ENCODE measurements around the gene ITPR1.
"Not testable (repeated sequence)": the region's sequence is repeated elsewhere in the genome, so short reads cannot be mapped to it uniquely, and the experiment has no call there.

Gene ITPR1

GRCh38 chr3:4571690-4572334 is 78.7 kb downstream of the ITPR1 start:
- no peak for DNase-seq (ENCODE audit: low spot score)

GRCh38 chr3:4573153-4573552 is 80.0 kb downstream of the ITPR1 start:
- no peak for DNase-seq (ENCODE audit: low spot score)

- no peak for DNase-seq (ENCODE audit: low spot score)
Measured at GRCh38 chr3:4574426-4574965, 81.3 kb downstream of the ITPR1 start.

GRCh38 chr3:4575381-4575780 is 82.2 kb downstream of the ITPR1 start:
- no peak for DNase-seq (ENCODE audit: low spot score)

- DNase-seq (ENCODE audit: low spot score) = no peak
Measured at GRCh38 chr3:4577721-4578120, 84.6 kb downstream of the ITPR1 start.

GRCh38 chr3:4580346-4581123 is 87.4 kb downstream of the ITPR1 start:
- DNase-seq (ENCODE audit: low spot score) = no peak

- no peak for DNase-seq (ENCODE audit: low spot score)
Measured at GRCh38 chr3:4581124-4581424, 87.9 kb downstream of the ITPR1 start.

- no peak for DNase-seq (ENCODE audit: low spot score)
Measured at GRCh38 chr3:4581498-4581897, 88.3 kb downstream of the ITPR1 start.

GRCh38 chr3:4581920-4582611 is 88.9 kb downstream of the ITPR1 start:
- DNase-seq (ENCODE audit: low spot score) = no peak

- DNase-seq (ENCODE audit: low spot score) = no peak
Measured at GRCh38 chr3:4582624-4583023, 89.5 kb downstream of the ITPR1 start.

- DNase-seq (ENCODE audit: low spot score) = no peak
Measured at GRCh38 chr3:4583416-4583815, 90.3 kb downstream of the ITPR1 start.

- peak; percentile 53 for DNase-seq (ENCODE audit: low spot score)
Measured at GRCh38 chr3:4584456-4585249, 91.5 kb downstream of the ITPR1 start.

GRCh38 chr3:4586381-4586780 is 93.2 kb downstream of the ITPR1 start:
- no peak for DNase-seq (ENCODE audit: low spot score)

- DNase-seq (ENCODE audit: low spot score) = no peak
Measured at GRCh38 chr3:4587061-4587837, 94.1 kb downstream of the ITPR1 start.

- DNase-seq (ENCODE audit: low spot score) = peak; percentile 74
Measured at GRCh38 chr3:4587838-4588105, 94.6 kb downstream of the ITPR1 start.

- DNase-seq (ENCODE audit: low spot score) = no peak
Measured at GRCh38 chr3:4588466-4588865, 95.3 kb downstream of the ITPR1 start.

- DNase-seq (ENCODE audit: low spot score) = no peak
Measured at GRCh38 chr3:4589475-4590097, 96.4 kb downstream of the ITPR1 start.

- DNase-seq (ENCODE audit: low spot score) = not testable (repeated sequence)
Measured at GRCh38 chr3:4590849-4591248, 97.7 kb downstream of the ITPR1 start.

- DNase-seq (ENCODE audit: low spot score) = peak; percentile 57
Measured at GRCh38 chr3:4591669-4592068, 98.5 kb downstream of the ITPR1 start.

GRCh38 chr3:4593014-4593413 is 99.9 kb downstream of the ITPR1 start:
- DNase-seq (ENCODE audit: low spot score) = no peak

- no peak for DNase-seq (ENCODE audit: low spot score)
Measured at GRCh38 chr3:4595710-4596113, 102.6 kb downstream of the ITPR1 start.

All from putamen (tissue), 1 donor.